ENCODE data around the gene RNFT2.

RNFT2 gene

DNA sequence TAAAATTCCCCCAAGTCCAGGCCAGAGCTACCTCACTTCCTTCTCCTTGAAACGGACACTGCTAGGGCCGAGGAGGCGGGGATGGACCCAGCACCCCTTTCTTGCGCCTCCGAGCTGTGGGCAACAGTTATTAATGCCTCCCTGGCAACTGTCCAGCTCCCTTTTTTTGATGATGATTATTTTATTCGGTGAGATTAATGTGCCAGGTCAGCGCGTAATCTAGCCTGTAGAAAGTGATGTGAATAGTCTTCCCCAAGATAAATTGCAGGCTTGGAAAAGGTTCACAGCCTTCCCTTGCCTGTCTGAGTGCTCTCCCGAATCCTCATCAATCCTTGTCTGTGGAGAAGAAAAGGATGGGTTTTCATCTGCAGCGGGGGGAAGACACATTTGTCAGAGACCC is 54.3 kb downstream of the RNFT2 start:
- H3K4me3 ChIP-seq (ENCODE audit: low read length) = no peak overlapping the region
- no peak for TF ChIP-seq CTCF (conservative IDR thresholded peaks at IDR 0.05; ENCODE audit: low read length)
- DNase-seq (ENCODE audit: low read depth) = no peak

GRCh38 chr12:116794725-116795124 is 56.6 kb downstream of the RNFT2 start:
- no peak for TF ChIP-seq CTCF (conservative IDR thresholded peaks at IDR 0.05; ENCODE audit: low read length)
- no peak for DNase-seq (ENCODE audit: low read depth)
- no peak overlapping the region for H3K4me3 ChIP-seq (ENCODE audit: low read length)

GRCh38 chr12:116797885-116798284 is 59.8 kb downstream of the RNFT2 start:
- H3K4me3 ChIP-seq (ENCODE audit: low read length) = no peak overlapping the region
- DNase-seq (ENCODE audit: low read depth) = no peak
- no peak for TF ChIP-seq CTCF (conservative IDR thresholded peaks at IDR 0.05; ENCODE audit: low read length)

DNA sequence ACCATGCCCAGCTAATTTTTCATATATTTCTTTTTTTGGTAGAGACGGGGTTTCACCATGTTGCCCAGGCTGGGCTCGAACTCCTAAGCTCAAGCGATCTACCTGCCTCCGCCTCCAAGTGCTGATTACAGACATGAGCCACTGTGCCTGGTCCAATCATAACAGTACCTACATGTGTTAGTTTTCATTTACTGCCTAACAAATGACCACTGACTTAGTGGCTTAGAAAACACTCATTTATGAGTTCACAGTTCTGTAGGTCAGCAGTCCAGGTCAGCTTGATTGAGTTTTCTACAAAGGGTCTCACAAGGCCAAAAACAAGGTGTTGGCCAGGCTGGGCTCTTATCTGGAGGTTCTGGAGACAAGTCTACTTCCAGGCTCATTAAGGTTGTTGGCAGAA is 60.6 kb downstream of the RNFT2 start:
- no peak overlapping the region for H3K4me3 ChIP-seq (ENCODE audit: low read length)
- DNase-seq (ENCODE audit: low read depth) = no peak
- TF ChIP-seq CTCF (conservative IDR thresholded peaks at IDR 0.05; ENCODE audit: low read length) = no peak

DNA sequence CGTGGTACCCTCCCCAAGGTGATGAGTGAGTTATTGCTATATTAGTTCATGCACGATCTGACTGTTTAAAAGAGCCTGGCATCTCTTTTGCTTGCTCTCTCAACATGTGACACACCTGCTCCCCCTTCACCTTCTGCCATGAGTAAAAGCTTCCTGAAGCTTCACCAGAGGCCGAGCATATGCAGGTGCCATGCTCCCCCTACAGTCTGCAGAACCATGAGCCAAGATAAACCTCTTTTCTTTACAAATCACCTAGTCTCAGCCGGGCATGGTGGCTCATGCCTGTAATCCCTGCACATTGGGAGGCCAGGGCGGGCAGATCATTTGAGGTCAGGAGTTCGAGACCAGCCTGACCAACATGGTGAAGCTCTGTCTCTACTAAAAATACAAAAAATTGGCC is 61.8 kb downstream of the RNFT2 start:
- no peak overlapping the region for H3K4me3 ChIP-seq (ENCODE audit: low read length)
- DNase-seq (ENCODE audit: low read depth) = no peak
- no peak for TF ChIP-seq CTCF (conservative IDR thresholded peaks at IDR 0.05; ENCODE audit: low read length)

- DNase-seq (ENCODE audit: low read depth) = no peak
- no peak for TF ChIP-seq CTCF (conservative IDR thresholded peaks at IDR 0.05; ENCODE audit: low read length)
Measured at GRCh38 chr12:116800918-116801317, 62.8 kb downstream of the RNFT2 start.

DNA sequence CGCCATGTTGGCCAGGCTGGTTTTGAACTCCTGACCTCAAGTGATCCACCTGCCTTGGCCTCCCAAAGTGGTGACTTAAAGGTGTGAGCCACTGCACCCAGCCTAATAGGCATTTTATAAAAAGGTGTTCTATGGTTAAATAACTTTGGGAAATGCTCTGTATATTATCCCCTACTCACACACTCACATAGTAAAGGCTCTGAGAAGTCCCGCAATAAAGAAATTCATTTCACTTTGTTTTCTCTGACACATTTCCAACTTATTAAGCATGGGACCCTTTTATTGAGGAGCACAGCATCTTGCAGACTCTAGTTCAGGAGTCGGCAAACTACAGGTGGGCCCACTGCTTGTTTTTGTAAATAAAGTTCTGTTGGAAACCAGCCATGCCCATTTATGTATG is 63.9 kb downstream of the RNFT2 start:
- no peak overlapping the region for H3K4me3 ChIP-seq (ENCODE audit: low read length)
- DNase-seq (ENCODE audit: low read depth) = no peak
- TF ChIP-seq CTCF (conservative IDR thresholded peaks at IDR 0.05; ENCODE audit: low read length) = no peak

More at GRCh38 chr12:116800918-116801317, 62.8 kb downstream of the RNFT2 start:
- no peak overlapping the region for H3K4me3 ChIP-seq (ENCODE audit: low read length)
